GM21526 (cell line): ENCODE data around the gene KATNA1.
A peak's percentile ranks its signal among the peaks of the same experiment; 100 is the strongest.

Experiments
- ATAC-seq: cut with Tn5 transposase; IDR thresholded peaks from one replicate; pipeline ENCODE4 v1.9.1; 2021; ENCODE audit warnings: moderate library complexity; ENCODE audit not compliant: unreplicated experiment, low FRiP score

KATNA1 gene

DNA sequence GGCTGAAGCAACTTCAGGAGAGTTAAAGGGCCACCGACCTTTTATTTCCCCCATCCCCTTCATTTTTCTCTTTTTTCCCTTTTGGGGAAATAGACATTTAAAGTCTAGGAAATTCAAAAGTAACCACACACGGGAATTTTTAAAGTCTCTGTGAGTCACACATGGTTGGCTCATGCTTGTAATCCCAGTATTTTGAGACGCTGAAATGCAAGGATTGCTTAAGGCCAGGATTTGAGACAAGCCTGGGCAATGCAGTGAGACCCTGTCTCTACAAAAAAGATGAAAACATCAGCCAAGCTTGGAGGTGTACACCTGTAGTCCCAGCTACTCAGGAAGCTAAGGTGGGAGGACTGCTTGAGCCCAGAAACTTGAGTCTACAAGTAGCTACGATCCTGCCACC, 34.2 kb downstream of the KATNA1 start:
- no peak for ATAC-seq

DNA sequence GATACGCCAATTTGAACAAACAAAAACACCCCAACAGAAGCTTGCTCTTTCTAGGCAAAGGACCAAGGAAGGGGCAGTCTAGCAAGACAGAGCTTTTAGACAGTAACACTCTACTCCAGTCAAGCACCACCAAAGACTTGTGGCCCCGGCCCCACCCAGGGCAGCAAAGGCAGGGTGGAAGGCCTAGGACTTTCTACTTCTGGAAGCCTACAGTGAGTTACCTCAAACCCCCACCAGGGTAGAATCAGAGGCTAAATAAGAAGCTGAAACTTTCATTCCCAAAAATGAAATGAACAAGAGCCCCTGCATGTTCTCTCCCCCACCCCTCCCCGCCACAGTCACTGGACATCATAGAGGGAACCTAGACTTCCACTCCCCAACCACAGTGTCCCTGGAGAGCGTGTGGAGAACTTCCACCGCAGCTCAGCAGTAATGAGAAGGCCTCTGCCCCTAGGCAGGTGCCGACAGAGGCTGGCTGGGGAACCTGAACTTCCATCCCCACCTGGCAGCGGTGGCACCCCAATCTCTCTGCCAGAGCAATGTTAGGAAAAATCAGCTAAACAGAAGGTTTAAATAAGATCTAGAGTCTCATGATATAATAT, 40.0 kb downstream of the KATNA1 start:
- ATAC-seq: no peak

DNA sequence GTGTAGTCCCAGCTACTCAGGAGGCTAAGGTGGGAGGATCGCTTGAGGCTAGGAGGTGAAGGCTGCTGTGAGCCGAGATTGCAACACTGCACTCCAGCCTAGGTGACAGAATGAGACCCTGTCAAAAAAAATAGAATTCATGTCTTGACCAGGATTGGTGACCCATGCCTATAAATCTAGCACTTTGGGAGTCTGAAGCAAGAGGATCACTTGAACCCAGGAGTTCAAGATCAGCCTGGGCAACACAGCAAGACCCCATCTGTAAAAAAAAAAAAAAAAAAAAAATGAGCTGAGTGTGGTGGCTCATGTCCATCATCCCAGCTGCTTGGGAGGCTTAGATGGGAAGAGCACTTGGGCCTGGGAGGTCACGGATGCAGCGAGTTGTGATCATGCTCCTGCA, 48.0 kb downstream of the KATNA1 start:
- no peak for ATAC-seq

DNA sequence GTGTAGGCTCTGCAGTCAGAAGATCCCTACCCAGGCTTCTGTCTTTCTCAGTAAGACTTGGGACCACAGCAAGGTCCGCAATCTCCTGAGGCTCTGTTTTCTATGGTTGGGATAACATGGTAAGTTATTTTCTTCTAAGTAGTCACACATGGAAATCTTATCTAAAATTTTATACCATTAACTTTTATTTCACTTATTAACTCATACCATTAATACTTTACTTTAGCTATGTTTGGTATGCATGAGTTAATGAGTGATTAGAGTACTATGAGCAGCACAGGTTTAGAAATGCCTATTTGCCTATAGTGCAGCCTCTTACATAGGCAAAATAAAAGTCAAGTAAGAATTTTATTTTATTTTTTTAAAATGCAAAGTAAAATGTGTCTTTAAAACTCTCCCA, 55.1 kb downstream of the KATNA1 start:
- no peak for ATAC-seq

DNA sequence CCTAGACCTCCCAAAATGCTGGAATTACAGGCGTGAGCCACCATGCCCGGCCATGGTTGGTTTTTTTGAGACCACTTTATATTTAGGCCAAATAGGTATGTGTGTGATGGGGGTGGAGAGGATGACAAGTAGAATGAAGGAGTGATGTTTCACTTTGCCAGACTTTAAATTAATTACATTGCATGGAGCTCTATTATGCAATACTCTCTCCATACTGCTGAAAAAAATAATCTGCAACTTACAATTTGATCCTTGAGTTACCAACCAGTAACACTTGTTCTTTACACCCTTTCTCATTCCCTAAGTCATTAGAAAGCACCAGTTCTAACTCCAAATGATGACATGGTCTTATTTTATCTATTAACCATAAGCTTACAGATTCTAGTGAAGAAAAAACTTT, 55.5 kb downstream of the KATNA1 start:
- ATAC-seq: no peak

DNA sequence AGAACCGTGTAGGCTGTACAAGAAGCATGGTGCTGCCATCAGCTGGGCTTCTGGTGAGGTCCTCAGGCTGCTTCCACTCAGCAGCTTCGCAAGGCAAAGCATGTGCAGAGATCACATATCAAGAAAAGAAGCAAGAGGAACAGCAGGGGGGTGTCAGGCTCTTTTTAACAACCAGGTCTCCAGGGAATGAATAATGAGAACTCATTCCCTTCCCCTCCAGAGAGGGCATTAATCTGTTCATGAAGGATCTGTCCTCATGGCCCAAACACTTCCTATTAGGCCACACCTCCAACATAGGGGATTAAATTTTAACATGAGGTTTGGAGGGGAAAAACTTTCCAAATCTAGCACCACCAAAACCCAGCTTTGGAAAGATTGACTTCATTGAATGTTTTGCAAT, 62.4 kb downstream of the KATNA1 start:
- no peak for ATAC-seq

DNA sequence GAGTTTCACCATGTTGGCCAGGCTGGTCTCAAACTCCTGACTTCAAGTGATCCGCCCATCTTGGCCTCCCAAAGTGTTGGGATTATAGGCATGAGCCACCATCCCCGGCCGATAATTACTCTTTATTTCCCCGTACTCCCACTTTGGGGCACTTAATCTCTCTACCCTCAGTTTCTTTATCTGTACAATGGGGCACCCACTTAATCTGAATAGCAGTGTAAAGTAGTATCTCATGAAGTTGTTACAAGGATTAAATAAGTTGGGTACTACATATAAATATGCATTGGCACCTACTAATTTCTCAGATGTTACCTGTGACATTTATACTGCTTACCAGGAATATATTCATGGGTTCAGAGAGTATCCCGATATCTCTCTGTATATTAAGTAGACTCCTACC, 67.2 kb downstream of the KATNA1 start:
- no peak for ATAC-seq

DNA sequence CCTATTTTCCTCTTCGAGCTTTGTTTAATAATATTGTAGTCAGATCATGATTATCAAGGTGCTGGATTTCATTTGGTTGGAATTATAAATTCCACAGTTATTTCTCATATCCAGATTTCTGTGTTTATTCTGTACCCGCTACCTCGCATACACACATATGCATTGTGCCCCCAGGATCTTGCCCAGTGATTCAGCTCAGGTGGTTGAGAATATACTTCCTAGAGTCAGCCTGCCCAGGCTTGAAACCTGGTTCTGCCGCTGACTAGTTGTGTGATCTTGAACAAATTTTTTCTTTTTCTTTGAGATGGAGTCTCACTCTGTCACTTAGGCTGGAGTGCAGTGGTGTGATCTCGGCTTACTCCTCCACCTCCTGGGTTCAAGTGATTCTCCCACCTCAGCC, 67.6 kb downstream of the KATNA1 start:
- no peak for ATAC-seq

DNA sequence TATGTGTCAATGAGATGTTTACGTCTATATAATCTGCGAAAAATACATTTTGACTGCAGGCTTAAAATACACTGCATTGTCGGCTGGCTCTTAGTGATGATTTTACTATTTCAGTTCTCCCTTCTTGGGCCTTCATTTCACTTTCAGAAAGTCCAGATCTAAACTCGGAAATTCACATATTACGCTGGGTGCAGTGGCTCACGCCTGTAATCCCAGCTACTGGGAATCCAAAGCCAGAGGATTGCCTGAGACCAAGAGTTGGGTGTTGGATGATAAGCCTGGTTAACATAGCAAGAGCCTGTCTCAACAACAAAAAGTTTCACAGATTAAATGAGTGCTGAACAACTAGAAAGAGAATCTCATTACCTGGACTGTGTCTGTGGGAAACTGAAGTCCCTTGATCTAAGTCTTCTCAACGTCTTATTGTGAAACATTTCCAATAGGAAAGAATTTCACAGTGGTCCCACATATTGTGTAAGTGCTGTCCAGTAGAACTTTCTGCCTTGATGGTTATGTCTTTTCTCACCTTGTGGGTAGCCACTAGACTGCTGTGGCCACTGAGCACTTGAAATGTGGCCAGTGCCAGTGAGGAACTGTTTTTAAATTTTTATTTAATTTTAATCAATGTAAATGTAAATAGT, 80.4 kb downstream of the KATNA1 start:
- no peak for ATAC-seq

DNA sequence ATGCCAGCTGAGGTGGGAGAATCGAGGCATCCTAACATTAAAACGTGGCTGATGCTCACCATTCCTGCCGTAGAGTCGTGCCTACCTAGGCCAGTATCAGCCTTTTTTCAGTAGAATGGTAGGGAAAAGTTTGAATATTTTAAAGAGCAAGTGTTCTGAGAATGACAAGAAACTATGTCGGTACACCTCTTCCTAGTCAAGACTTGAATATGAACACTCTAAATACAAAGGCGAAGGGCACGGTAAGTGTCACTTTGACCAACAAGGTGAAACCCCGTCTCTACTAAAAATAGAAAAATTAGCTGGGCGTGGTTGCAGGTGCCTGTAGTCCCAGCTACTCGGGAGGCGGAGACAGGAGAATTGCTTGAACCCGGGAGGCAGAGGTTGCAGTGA, 81.3 kb downstream of the KATNA1 start:
- ATAC-seq: no peak

DNA sequence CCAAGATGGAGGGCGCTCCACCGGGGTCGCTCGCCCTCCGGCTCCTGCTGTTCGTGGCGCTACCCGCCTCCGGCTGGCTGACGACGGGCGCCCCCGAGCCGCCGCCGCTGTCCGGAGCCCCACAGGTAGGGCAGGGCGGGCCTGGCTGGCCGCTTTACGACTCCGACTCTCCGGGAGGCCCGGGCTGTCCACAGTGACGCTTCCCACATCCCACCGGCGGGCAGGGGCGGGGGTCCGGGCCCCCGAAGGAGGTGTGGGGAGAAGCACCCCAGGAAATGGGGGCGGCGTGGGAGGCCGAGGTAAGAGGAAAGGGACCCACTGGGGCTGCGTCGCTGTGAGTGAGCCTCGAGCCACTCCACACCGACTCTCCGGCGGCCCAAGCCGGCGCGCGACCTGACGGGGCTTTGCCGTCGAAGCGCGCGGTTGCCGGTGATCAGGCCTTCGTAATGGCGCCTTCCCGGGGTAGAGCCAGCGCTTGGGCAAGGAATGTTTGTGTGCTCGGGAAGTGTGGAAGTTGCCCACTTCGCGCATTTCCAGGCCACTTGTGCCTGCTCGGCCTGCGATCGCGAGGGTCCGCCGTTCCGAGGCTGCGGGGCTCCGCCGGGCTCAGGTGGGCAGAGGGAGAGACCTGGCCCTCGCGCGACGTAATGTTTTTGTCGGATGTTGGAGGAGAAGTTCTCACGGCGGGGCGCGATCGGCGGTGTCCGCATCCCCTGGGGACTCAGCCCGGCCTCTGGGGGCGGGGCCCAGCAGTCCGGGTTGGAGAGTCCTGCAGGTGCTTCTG, 81.9 kb downstream of the KATNA1 start:
- ATAC-seq: peak; percentile 15

DNA sequence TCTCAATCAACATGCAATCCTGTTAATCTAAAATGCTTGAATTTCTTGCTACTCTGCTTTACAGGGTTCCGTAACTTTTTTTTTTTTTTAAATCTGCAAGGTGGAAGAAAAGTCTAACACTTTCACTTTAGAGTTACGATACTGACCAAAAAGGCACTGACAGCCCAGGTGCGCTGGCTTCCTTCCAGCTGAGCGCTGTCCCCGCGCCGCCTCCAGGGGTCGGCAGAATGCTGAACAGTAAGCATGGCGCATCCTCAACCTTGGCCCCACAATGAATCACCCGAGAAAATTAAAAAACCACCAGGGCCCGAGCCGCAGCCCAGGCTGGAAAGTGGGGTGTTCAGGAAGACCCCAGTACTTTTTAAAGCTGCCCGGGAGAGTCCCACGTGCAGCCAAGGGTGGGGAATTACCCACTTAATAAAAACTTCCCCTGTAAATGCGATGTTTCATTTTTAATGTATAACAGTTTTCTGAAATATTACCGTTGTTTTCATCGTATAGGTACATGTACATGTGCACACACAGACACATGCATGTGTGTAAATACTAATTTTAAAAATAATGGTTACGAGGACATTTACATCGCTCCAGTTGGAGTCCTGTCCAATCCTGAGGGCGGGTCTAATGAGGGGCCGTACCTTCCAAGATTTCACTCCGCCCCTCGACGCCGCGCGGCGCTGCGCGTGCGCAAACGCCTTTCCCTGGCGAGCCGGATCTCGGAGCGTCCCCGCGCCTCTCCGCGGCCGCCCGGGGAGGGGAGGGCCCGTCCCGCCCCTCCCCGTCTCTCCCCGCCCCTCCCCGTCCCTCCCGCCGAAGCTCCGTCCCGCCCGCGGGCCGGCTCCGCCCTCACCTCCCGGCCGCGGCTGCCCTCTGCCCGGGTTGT, 82.7 kb downstream of the KATNA1 start, which contains the start of gene GINM1:
Gene GINM1, plus strand, starts transcription at position 849 of the 883 bp plus-strand sequence. CDS start 40 bp downstream, outside the sequence.
- ATAC-seq: peak; percentile 78

DNA sequence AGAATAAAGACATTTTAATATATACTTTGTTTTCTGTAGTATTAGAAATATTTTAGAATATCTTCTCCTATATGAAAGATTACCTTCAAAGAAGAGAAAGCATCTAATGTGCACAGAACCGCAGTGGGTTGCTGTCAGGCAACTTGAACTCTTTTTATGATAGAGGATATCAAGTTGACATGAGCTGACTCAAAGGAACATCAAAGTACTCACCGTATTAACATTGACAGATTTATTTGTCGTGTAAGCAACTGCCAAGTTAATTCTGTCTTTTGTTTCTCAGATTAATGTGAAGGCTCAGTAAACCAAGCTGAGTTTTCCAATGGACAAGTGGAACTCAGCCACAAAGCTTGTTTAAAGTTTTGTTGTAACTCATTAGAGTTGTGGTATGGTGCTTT, 84.6 kb downstream of the KATNA1 start:
- no peak for ATAC-seq

DNA sequence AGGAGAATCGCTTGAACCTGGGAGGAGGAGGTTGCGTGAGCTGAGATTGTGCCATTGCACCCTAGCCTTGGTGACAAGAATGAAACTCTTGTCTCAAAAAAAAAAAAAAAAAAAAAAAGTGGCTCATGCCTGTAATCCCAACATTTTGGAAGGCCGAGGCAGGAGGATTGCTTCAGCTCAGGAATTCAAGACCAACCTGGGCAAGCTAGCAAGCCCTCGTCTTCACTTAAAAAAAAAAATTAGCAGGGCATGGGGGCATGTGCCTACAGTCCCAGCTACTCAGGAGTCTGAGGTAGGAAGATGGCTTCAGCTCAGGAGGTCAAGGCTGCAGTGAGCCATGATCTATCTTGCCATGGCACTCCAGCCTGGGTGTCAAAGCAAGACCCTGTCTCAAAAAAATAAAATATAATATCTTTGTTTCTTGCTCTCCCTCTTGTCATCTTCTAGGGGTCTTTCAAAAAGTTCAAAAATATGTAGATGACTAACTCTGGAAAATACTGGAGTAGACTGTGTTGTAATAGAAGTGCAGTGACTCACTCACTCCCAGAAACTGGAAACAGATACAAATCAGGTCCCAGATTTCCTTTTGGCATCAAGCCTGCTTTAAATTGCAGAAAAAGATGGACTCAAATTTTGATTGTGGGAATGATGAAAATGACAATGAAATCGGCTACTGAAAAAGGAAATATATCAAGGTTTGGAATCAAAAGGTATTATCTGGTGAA, 85.1 kb downstream of the KATNA1 start:
- ATAC-seq: no peak

DNA sequence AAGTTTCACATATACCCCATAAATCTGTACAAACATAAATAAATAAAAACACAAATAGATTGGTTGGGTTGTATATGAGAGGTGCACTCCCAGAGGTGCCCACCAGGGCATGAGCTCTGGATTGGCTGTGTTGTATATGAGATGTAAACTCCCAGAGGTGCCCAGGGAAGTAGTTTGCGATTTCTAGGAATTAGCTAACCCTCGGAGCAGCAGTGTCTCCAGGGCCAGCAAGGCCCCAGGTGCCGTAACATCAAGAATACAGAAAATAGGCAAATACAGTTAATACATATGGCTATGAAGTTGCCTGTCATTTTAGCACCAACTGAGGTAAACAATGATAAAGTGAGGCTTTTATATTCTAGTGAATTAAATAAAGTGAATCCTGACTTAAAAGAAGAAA, 87.8 kb downstream of the KATNA1 start:
- no peak for ATAC-seq

DNA sequence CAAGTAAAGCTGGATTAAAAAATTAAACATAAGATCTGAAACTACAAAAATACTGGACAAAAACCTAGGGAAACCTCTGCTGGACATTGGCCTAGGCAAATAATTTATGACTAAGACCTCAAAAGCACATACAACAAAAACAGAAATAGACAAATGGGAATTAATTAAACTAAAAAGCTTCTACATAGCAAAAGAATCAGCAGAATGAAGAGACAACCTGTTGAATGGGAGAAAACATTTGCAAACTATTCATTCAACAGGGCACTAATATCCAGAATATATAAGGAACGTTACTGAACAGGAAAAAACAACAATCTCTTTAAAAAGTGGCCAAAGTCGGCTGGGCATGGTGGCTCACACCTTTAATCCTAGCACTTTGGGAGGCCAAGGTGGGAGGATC, 89.1 kb downstream of the KATNA1 start:
- no peak for ATAC-seq

DNA sequence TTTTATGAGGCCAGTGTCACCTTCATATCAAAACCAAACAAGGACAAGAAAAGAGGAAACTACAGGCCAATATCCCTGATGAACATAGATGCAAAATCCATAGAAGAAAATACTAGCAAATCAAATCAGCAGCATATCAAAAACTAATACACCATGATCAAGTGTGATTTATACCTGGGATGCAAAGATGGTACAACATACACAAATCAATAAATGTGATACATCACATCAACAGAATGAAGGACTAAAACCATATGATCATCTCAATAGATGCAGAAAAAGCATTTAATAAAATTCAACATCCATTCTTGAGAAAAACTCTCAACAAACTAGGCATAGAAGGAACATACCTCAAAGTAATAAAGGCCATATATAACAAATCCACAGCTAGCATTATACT, 90.5 kb downstream of the KATNA1 start:
- no peak for ATAC-seq

DNA sequence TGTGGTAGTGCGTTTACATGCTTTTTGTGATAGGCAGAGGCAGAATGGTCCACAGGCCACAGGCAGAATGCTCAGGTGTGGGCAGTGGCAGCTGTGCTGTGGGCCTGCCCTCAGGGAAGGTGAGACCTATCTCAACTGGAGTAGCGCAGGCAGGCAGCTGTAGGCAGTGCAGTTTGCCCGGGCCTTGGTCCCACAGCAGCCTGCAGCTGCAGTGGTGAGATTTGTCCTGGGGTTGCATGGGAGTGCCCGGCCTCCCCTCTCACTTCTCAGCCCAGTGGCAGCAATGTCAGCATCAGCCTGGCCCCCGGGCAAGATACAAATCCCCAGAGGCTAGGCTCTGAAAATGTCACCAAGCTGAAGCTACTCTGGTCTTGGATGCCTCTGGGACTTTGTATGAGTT, 96.6 kb downstream of the KATNA1 start:
- no peak for ATAC-seq

DNA sequence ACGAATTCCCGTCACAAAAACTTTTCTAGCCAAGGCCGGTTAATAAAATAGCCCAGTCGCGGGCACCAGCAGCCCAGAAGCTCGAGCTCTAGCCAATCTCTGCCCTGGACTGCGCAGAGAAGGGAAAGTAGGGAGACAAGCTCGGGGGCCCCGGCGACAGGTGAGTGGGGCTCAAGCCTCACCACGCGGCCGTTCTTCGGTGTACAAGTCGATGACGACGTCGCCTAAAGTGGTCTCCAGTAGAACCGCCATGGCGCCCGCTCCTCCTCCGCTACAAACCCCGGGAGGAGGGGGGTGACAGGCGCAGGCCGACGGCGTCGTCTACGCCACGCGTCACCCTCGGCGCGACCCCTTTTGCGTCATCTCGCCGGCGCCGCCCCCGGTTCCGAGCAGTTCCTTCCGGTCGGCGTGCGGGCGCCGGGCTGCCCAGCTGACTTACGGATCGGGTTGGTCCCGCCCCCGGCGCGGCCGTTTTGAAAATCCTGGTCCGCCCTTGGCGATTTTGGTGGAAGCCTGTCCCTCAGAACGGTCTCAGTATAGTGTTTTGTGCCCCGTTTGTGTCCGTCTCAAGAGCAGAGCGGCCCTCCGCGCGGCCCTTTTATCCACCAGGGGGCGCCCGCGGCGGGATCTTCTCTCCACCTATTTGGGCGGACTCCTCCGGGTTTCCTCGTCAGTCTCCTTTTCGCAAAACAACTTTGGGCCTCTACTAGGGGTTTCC, 102.6 kb downstream of the KATNA1 start, which contains the start of gene PPIL4:
Gene PPIL4, minus strand, starts transcription at position 290 of the 718 bp plus-strand sequence. Its CDS starts 38 bp downstream, at position 252.
- peak; percentile 84 for ATAC-seq
